Loucy (cell line): ENCODE data around the gene ISX.

Source experiments
- CTCF ChIP-seq: fragments of 200-600 bp; sonication (generic); conservative IDR thresholded peaks from 2 replicates; pipeline ENCODE4 v1.5.1; 2014; ENCODE audit warnings: mild to moderate bottlenecking, antibody characterized with exemption, low read length
- EZH2phosphoT487 ChIP-seq: fragments of 200-600 bp; IDR thresholded peaks from 2 replicates; pipeline ENCODE4 v1.6.1; 2018; ENCODE audit warnings: antibody characterized with exemption, mild to moderate bottlenecking, moderate library complexity, borderline replicate concordance

DNA sequence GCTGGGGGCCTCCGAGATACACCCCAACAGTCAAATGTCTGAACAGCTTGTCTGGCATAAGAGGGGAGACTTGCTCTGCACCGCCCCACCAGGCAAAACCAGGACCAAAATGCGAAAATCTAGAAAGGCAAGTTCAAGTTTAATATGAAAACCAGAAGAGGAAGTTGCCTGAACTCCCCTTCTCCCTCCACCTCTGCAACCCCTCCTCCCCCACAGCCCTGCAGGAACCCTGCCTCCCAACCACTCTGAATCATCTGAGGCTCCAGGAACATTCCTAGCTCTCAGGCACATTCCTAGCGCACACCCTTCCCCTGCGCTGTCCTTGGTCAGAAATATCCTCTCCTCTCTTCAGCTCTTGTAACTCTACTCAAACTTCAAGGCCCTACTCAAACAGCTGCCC is 36.7 kb downstream of the ISX start:
- TF ChIP-seq CTCF: no peak
- no peak for TF ChIP-seq EZH2phosphoT487
